Measurements from ENCODE around the gene SCYGR4.
"Not testable (repeated sequence)": the region's sequence is repeated elsewhere in the genome, so short reads cannot be mapped to it uniquely, and the experiment has no call there.

SCYGR4 gene

GRCh38 chr2:227617316-227618230 is at the start of gene SCYGR4:
TSS of gene SCYGR4 (plus strand) at chr2:227617498. CDS start at chr2:227617498, 0 bp downstream.
- no peak for DNase-seq (ENCODE audit: low read depth in 2 of 2)

- DNase-seq (ENCODE audit: low read depth in 2 of 2), result no peak
These were observed 48.5 kb upstream of the SCYGR4 start for GRCh38 chr2:227568852-227569169.

- no peak for DNase-seq (ENCODE audit: low read depth in 2 of 2)
These were observed 46.7 kb upstream of the SCYGR4 start for GRCh38 chr2:227570615-227571014.

GRCh38 chr2:227576110-227576509 is 41.2 kb upstream of the SCYGR4 start:
- DNase-seq (ENCODE audit: low read depth in 2 of 2), result no peak

GRCh38 chr2:227576812-227577211 is 40.5 kb upstream of the SCYGR4 start:
- DNase-seq (ENCODE audit: low read depth in 2 of 2), result no peak

- DNase-seq (ENCODE audit: low read depth in 2 of 2), result no peak
These were observed 39.7 kb upstream of the SCYGR4 start for GRCh38 chr2:227577555-227577954.

- DNase-seq (ENCODE audit: low read depth in 2 of 2), result no peak
These were observed 38.7 kb upstream of the SCYGR4 start for GRCh38 chr2:227578642-227579041.

- DNase-seq (ENCODE audit: low read depth in 2 of 2), result no peak
These were observed 37.5 kb upstream of the SCYGR4 start for GRCh38 chr2:227579791-227580190.

GRCh38 chr2:227582369-227582768 is 34.9 kb upstream of the SCYGR4 start:
- no peak for DNase-seq (ENCODE audit: low read depth in 2 of 2)

- DNase-seq (ENCODE audit: low read depth in 2 of 2), result no peak
These were observed 24.5 kb upstream of the SCYGR4 start for GRCh38 chr2:227592694-227593387.

- DNase-seq (ENCODE audit: low read depth in 2 of 2), result no peak
These were observed 21.5 kb upstream of the SCYGR4 start for GRCh38 chr2:227595797-227596196.

- no peak for DNase-seq (ENCODE audit: low read depth in 2 of 2)
These were observed 20.3 kb upstream of the SCYGR4 start for GRCh38 chr2:227597036-227597435.

- DNase-seq (ENCODE audit: low read depth in 2 of 2), result no peak
These were observed 19.3 kb upstream of the SCYGR4 start for GRCh38 chr2:227597998-227598397.

- not testable (repeated sequence) for DNase-seq (ENCODE audit: low read depth in 2 of 2)
These were observed 18.3 kb upstream of the SCYGR4 start, which contains the start of gene SCYGR2 for GRCh38 chr2:227598835-227599503. TSS of gene SCYGR2 (plus strand) at chr2:227598893. CDS start at chr2:227598893, 0 bp downstream.

GRCh38 chr2:227602358-227602757 is 14.9 kb upstream of the SCYGR4 start:
- no peak for DNase-seq (ENCODE audit: low read depth in 2 of 2)

- no peak for DNase-seq (ENCODE audit: low read depth in 2 of 2)
These were observed 10.8 kb upstream of the SCYGR4 start for GRCh38 chr2:227606476-227606875.

- DNase-seq (ENCODE audit: low read depth in 2 of 2), result no peak
These were observed 9.4 kb upstream of the SCYGR4 start for GRCh38 chr2:227607941-227608340.

- DNase-seq (ENCODE audit: low read depth in 2 of 2), result no peak
These were observed 8.5 kb upstream of the SCYGR4 start for GRCh38 chr2:227608561-227609338.

GRCh38 chr2:227610123-227610522 is 7.2 kb upstream of the SCYGR4 start:
- no peak for DNase-seq (ENCODE audit: low read depth in 2 of 2)

- DNase-seq (ENCODE audit: low read depth in 2 of 2), result no peak
These were observed 4.6 kb upstream of the SCYGR4 start for GRCh38 chr2:227612546-227613271.

- no peak for DNase-seq (ENCODE audit: low read depth in 2 of 2)
These were observed 4.0 kb upstream of the SCYGR4 start for GRCh38 chr2:227613272-227613660.

All from fibroblast of skin of left biceps (primary cell).